Pancreas (tissue), 10 donors: ENCODE results near the gene SLC12A9. TPM values are rescaled to one million over a fixed set of nuclear protein-coding genes. Genes with fewer than 3 reads are reported as not detected.
"Not testable (repeated sequence)": the region's sequence is repeated elsewhere in the genome, so short reads cannot be mapped to it uniquely, and the experiment has no call there.

ENCODE experiments used
- ATAC-seq, 4 donors: fragments of 200-7000 bp; cut with Tn5 transposase; one replicate each; pipeline versions ENCODE4 v1.8.0 to v1.9.1; 2020; ENCODE audit warnings: mild to moderate bottlenecking in 4 of 4, moderate library complexity in 4 of 4
- DNase-seq, 6 donors: peaks; one replicate each; pipeline ENCODE4 v3.0.0-alpha.2; 2020
- FAIRE-seq: peaks from 2 replicates; lab custom pipeline; 2012; peaks lifted over from hg19 to GRCh38; lab: Jason Lieb, UNC
- H3K27ac ChIP-seq, 4 donors: fragments of 200-600 bp; sonication (generic); 1 replicate in 3 of 4; 2 replicates in 1 of 4; pipeline versions ENCODE4 v1.5.0 to v1.8.0; 2020
- H3K27me3 ChIP-seq, 4 donors: fragments of 200-600 bp; one replicate each; pipeline ENCODE4 v1.8.0; 2021
- H3K36me3 ChIP-seq, 3 donors: fragments of 200-600 bp; sonication (generic) in 1 of 3; one replicate each; pipeline versions ENCODE4 v1.5.0 to v1.8.0; 2020 to 2021
- H3K4me1 ChIP-seq, 3 donors: fragments of 200-600 bp; one replicate each; pipeline ENCODE4 v1.8.0; 2021
- H3K4me3 ChIP-seq, 4 donors: fragments of 200-600 bp; sonication (generic) in 2 of 4; one replicate each; pipeline versions ENCODE4 v1.5.0 to v1.8.0; 2020 to 2021
- H3K9me3 ChIP-seq, 4 donors: fragments of 200-600 bp; one replicate each; pipeline ENCODE4 v1.8.0; 2021
- CTCF ChIP-seq, 4 donors: fragments of 200-600 bp; sonication (generic) in 3 of 4; IDR thresholded peaks; one replicate each; pipeline versions ENCODE4 v1.5.0 to v1.8.0; 2021; ENCODE audit warnings: antibody characterized with exemption in 4 of 4
- WGBS, 2 donors: extraction: QIAGEN DNeasy Blood & Tissue Kit; methylation state at CpG; one replicate each; pipeline ENCODE4 v1.1.7; 2013; 5-methylcytosine and 5-hydroxymethylcytosine counted together
- intact Hi-C, 3 donors: fragments of 100-400 bp; cut with DNase I; formaldehyde crosslinking; loops; one replicate each; pipeline versions ENCODE4 v1.11.1 to v1.14.2; 2022
- polyA plus RNA-seq, 2 donors: library from polyadenylated mRNA; stranded (reverse); fragments of 200-250 nt; gene quantifications; one replicate each; pipeline ENCODE4 v1.2.3, GENCODE V29; 2013
- total RNA-seq, 6 donors: library from RNA; stranded (reverse); fragmentation: NEBNext Ultra II Directional in 4 of 6; extraction: Animal tissue kit (Norgen Biotek cat#: 25700) in 4 of 6; gene quantifications; one replicate each; pipeline versions ENCODE4 v1.2.1 to v1.2.4, GENCODE V29; 2021 to 2023
- donor health status: healthy with polysubstance abuse.
- donor health status: DM: no; HTN: no; CAD: no; lungs with moderate emphysema.
- donor health status: DM: no; HTN: no; CAD: no.
- donor health status: control.
- donor health status: control.
- donor health status: Bipolar disorder and iron deficiency.
- donor health status: DM: yes; HTN: yes; CAD: no.
- donor health status: DM: no; HTN: no; CAD: no.
- donor health status: DM: no; HTN: no; CAD: no.
- donor health status: DM: yes; HTN: yes; CAD: no.

SLC12A9 gene
- total and polyA plus RNA-seq, 8 donors: 11.9 to 34.6 (median 15.3) TPM

GRCh38 chr7:100840470-100841100, 11.9 kb upstream of the SLC12A9 start:
- Histone ChIP-seq H3K27ac (no peak overlapping the region), H3K36me3 (no peaks in the 10 kb centered on the region), H3K4me1 (peaks cover 0 to 4% (median 0%) of the 10 kb centered on the region in 3 donors), H3K9me3 (no peaks in the 10 kb centered on the region), H3K27me3 (no peaks in the 10 kb centered on the region), H3K4me3 (no peak overlapping the region)
- DNase-seq: no peak
- intact Hi-C loops: no loop called here
- ATAC-seq: no peak
- no peak for FAIRE-seq
- 51 to 52% methylated on average over 8 of the region's 8 CpGs for WGBS, 2 donors
- TF ChIP-seq CTCF (IDR thresholded peaks at IDR 0.05): no peak

- H3K36me3 ChIP-seq: no peaks in the 10 kb centered on the region
- H3K9me3 ChIP-seq: no peaks in the 10 kb centered on the region
- DNase-seq: peak in 1 of 6 donors; percentile 7
- TF ChIP-seq CTCF (IDR thresholded peaks at IDR 0.05): no peak
- no peaks in the 10 kb centered on the region for H3K27me3 ChIP-seq
- no peak for FAIRE-seq
- 96 to 99% methylated on average over 4 of the region's 4 CpGs for WGBS, 2 donors
- H3K4me1 ChIP-seq: peaks cover 0 to 4% (median 0%) of the 10 kb centered on the region in 3 donors
- H3K27ac ChIP-seq: no peak overlapping the region
- intact Hi-C loops: no loop called here
- no peak overlapping the region for H3K4me3 ChIP-seq
- no peak for ATAC-seq
Measured at GRCh38 chr7:100847360-100847759, 5.2 kb upstream of the SLC12A9 start.

GRCh38 chr7:100854146-100854895, 1.8 kb downstream of the SLC12A9 start:
- WGBS, 2 donors: 90% methylated on average over 14 of the region's 14 CpGs
- Histone ChIP-seq H3K27me3 (no peaks in the 10 kb centered on the region), H3K4me3 (no peak overlapping the region), H3K36me3 (no peaks in the 10 kb centered on the region), H3K4me1 (peaks cover 0 to 9% (median 0%) of the 10 kb centered on the region in 3 donors), H3K27ac (no peak overlapping the region), H3K9me3 (no peaks in the 10 kb centered on the region)
- ATAC-seq: no peak
- intact Hi-C loops: loop anchor here in 1 of 3 donors (5.0 to 10.0 kb wide), 2 partner anchors 57 to 150 kb away; partner anchors contain the start of gene POP7
- no peak for FAIRE-seq
- DNase-seq: no peak
- TF ChIP-seq CTCF (IDR thresholded peaks at IDR 0.05): no peak

- ATAC-seq, H3K9me3 ChIP-seq, H3K27ac ChIP-seq, FAIRE-seq, H3K4me1 ChIP-seq, DNase-seq, H3K27me3 ChIP-seq, H3K4me3 ChIP-seq, H3K36me3 ChIP-seq: not testable (repeated sequence)
- WGBS, 2 donors: 92 to 95% methylated on average over 9 of the region's 9 CpGs
- intact Hi-C loops: loop anchor here in 2 of 3 donors (5.0 to 10.0 kb wide), 2 partner anchors 58 to 150 kb away; partner anchors contain the start of gene POP7 (in 1 of the 2)
Measured at GRCh38 chr7:100854899-100855298, 2.4 kb downstream of the SLC12A9 start.

GRCh38 chr7:100855515-100855914, 3.0 kb downstream of the SLC12A9 start:
- Histone ChIP-seq H3K4me1 (peaks cover 0 to 9% (median 0%) of the 10 kb centered on the region in 3 donors), H3K27me3 (no peaks in the 10 kb centered on the region), H3K9me3 (no peaks in the 10 kb centered on the region), H3K27ac (no peak overlapping the region), H3K36me3 (no peaks in the 10 kb centered on the region), H3K4me3 (no peak overlapping the region)
- WGBS, 2 donors: 89 to 94% methylated on average over 10 of the region's 10 CpGs
- FAIRE-seq (no peak), ATAC-seq (no peak), DNase-seq (peak in 1 of 6 donors; percentile 36)
- TF ChIP-seq CTCF (IDR thresholded peaks at IDR 0.05): no peak
- intact Hi-C loops: loop anchor here in 2 of 3 donors (5.0 to 10.0 kb wide), 2 partner anchors 58 to 151 kb away; partner anchors contain the start of gene POP7 (in 1 of the 2)
